GM12891 (cell line): ENCODE data around the gene FBLN2.

Source experiments
- DNase-seq: peaks from one replicate; pipeline ENCODE4 v3.0.0; 2011; ENCODE audit warnings: low spot score; ENCODE audit not compliant: insufficient read length
- FAIRE-seq: peaks from 2 replicates; lab custom pipeline; 2011; peaks lifted over from hg19 to GRCh38; lab: Jason Lieb, UNC
- PAX5 ChIP-seq: IDR thresholded peaks from 2 replicates; pipeline ENCODE4 v1.6.1; 2011; ENCODE audit warnings: low read length, moderate library complexity, mild to moderate bottlenecking; ENCODE audit not compliant: insufficient read depth, severe bottlenecking
- POLR2A ChIP-seq: IDR thresholded peaks from 2 replicates; pipeline ENCODE4 v1.6.1; 2011; ENCODE audit warnings: low read depth, low read length, control low read depth
- POLR2AphosphoS5 ChIP-seq: IDR thresholded peaks from 2 replicates; pipeline ENCODE4 v1.6.1; 2011; ENCODE audit warnings: low read depth, low read length, control low read depth
- POU2F2 ChIP-seq: IDR thresholded peaks from 2 replicates; pipeline ENCODE4 v1.6.1; 2011; ENCODE audit warnings: low read depth, mild to moderate bottlenecking, control low read depth, low read length, moderate library complexity
- SPI1 ChIP-seq: IDR thresholded peaks from 2 replicates; pipeline ENCODE4 v1.6.1; 2011; ENCODE audit warnings: low read depth, low read length, control low read depth
- TAF1 ChIP-seq: IDR thresholded peaks from 2 replicates; pipeline ENCODE4 v1.6.1; 2011; ENCODE audit warnings: low read depth, low read length, control low read depth

The FBLN2 gene

GRCh38 chr3:13563911-13564310 lies 15.0 kb downstream of the FBLN2 start:
- DNase-seq: no peak
- FAIRE-seq: no peak
- no peak for TF ChIP-seq TAF1
- TF ChIP-seq POLR2A: no peak
- TF ChIP-seq PAX5: no peak
- TF ChIP-seq SPI1: no peak
- TF ChIP-seq POLR2AphosphoS5: no peak
- no peak for TF ChIP-seq POU2F2

GRCh38 chr3:13564751-13565560 lies 16.0 kb downstream of the FBLN2 start:
- FAIRE-seq: no peak
- no peak for DNase-seq
- TF ChIP-seq POLR2A (no peak), POLR2AphosphoS5 (no peak)

- DNase-seq (no peak), FAIRE-seq (no peak)
- TF ChIP-seq POU2F2 (no peak), POLR2A (no peak), TAF1 (no peak), SPI1 (no peak)
Measured at GRCh38 chr3:13565581-13566452, 16.9 kb downstream of the FBLN2 start.

- no peak for FAIRE-seq
- TF ChIP-seq POU2F2 (no peak), PAX5 (no peak), POLR2A (no peak), TAF1 (no peak), POLR2AphosphoS5 (no peak), SPI1 (no peak)
- no peak for DNase-seq
Measured at GRCh38 chr3:13566453-13566748, 17.5 kb downstream of the FBLN2 start.

GRCh38 chr3:13566769-13567310 lies 17.9 kb downstream of the FBLN2 start:
- no peak for TF ChIP-seq SPI1
- no peak for TF ChIP-seq PAX5
- TF ChIP-seq POLR2AphosphoS5: no peak
- TF ChIP-seq TAF1: no peak
- no peak for TF ChIP-seq POLR2A
- no peak for TF ChIP-seq POU2F2
- DNase-seq: no peak
- no peak for FAIRE-seq

- no peak for TF ChIP-seq POLR2AphosphoS5
- TF ChIP-seq PAX5: no peak
- DNase-seq (no peak), FAIRE-seq (no peak)
Measured at GRCh38 chr3:13567684-13568514, 19.0 kb downstream of the FBLN2 start.

- TF ChIP-seq PAX5 (no peak), POLR2A (no peak), SPI1 (no peak), POU2F2 (no peak), TAF1 (no peak), POLR2AphosphoS5 (no peak)
- DNase-seq (no peak), FAIRE-seq (no peak)
Measured at GRCh38 chr3:13568515-13569028, 19.6 kb downstream of the FBLN2 start.

- DNase-seq (no peak), FAIRE-seq (no peak)
- TF ChIP-seq SPI1 (no peak), POU2F2 (no peak), POLR2AphosphoS5 (no peak), TAF1 (no peak), PAX5 (no peak), POLR2A (no peak)
Measured at GRCh38 chr3:13569201-13569600, 20.3 kb downstream of the FBLN2 start.
